Fibroblast of skin of back (primary cell): ENCODE results near the gene ZDHHC4. TPM values are rescaled to one million over a fixed set of nuclear protein-coding genes. Genes with fewer than 3 reads are reported as not detected.

Source experiments
- DNase-seq: peaks from one replicate; pipeline ENCODE4 v3.0.0-alpha.2; 2013
- polyA plus RNA-seq, 2 experiments: library from polyadenylated mRNA; unstranded; fragments of 120-200 nt; gene quantifications; one replicate each; pipeline ENCODE4 v1.2.1, GENCODE V29; 2013; ENCODE audit not compliant: insufficient read length in 2 of 2

ZDHHC4 gene
- 34.3 TPM for polyA plus RNA-seq (2013, experiment 1 of 2; ENCODE audit: insufficient read length)
- polyA plus RNA-seq (2013, experiment 2 of 2; ENCODE audit: insufficient read length) = 43.9 TPM

DNA sequence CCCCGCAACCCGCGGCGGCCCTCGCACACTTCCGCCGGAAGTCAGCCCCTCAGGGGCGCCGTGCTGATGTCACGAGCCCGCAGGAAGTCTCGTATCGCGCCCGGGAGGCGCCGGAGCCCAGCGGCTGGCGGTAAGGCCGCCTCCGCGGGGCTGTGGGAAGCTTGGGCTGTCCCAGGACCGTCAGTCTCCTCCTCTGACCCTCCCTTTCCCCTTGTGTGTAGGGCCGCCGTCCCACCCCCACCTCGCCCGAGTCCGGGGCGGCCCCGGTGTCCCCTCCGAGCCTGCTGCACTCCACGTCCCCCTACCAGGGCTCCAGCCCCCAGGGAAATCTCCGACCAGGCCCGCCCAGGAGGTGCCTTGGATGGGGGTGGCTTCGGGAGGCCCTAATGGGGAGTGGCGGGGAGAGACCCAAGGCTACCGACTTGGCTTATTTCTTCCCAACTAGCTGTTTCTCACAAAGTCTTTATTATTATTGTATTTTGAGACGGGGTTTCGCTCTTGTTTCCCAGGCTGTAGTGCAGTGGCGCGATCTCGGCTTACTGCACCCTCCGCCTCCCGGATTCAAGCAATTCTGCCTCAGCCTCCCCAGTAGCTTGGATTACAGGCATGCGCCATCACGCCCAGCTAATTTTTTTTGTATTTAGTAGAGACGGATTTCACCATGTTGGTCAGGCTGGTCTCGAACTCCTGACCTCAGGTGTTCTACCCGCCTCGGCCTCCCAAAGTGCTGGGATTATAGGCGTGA is at the start of gene ZDHHC4:
ZDHHC4 (plus strand) TSS at position 86 of the 745 bp plus-strand sequence. CDS start 3,108 bp downstream, outside the sequence.
- DNase-seq = peak; percentile 90

DNA sequence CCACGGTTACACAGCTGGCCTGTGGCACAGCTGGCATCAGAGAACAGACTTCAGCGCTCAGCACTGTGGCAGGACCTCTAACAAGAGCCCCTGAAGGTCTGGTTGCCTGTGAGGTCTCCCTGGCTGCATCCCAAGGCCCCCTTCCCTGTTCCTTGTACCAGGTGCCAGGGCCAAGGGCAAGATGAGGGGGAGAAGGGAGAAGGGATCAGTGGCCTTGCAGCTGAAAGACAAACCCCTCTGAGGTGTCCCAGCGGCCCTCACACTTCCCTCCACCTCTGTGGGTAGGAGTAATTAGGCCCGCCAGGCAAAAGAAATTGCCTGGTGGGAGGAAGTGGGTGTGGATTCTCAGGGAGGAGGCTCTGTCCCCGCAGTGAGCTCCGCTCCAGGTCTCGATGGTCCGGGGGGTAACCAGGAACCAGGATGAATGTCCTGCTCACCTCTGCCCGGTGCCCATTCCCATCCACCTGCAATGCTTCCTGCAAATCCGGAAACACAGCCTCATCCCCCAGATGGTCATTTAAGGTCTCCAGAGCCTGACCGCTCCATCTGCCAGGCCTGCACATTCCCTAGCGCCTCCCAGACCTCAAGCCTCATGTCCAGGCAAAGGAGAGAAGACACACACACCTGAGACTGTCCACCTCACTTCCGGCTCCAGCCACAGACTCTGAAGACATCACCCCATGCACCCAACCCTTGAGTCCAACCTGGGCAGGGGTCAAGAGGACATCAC is 48.7 kb upstream of the ZDHHC4 start:
- DNase-seq = no peak

DNA sequence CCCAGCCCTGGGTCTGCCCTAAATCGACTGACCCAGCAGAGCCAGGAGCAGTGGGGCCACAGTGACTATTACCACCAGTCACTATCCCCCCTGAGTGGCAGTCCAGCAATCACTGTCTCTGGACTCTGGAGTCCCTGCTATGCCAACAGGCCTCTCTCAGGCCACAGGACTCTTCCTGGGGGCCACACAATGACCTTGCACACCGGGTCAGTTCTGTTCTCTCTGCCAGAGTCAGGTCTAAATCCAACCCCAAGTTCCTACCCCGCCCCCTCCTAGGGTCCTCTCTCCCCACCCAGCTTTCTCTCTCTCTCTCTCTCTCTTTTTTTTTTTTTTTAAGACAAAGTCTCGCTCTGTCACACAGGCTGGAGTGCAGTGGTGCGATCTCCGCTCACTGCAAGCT is 47.6 kb upstream of the ZDHHC4 start:
- DNase-seq = no peak

GRCh38 chr7:6530626-6531491 is 46.4 kb upstream of the ZDHHC4 start:
- DNase-seq = no peak

DNA sequence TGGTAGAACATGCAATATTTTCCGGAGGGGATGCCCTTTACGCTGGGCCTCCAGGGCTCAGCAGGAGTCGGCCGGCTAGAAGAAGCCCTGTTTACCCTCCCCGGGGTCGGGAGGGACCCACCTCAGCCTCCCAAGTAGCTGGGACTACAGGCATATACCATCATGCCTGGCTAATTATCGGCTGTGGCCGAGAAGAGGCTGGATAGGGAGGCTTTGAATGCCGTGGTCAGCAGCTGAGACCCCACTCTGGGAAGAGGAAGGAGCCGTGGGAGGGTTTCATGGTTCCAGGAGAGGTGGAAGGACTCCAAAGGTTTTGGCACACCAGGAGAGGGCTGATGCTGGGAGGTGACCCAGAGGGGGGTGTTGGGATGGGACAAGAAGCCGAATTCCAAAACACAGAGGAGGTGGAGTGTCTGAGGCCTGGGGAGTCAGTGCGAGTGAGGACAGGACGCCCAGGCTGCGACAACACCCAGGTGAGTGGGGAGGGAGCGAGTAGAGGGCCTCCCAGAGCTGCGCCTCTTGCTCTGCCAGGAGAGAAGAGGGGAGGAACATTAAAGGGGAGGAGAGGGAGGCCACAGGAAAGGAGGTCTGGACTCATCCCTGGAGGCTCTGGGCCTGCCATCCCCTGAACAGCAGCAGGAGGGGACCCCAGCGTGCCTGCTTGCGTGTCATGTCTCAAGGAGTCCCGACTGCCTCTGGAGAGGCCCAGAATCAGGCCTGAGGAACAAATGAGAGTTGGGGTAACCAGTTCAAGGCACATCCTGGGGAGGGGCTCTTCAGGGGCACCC is 45.6 kb upstream of the ZDHHC4 start:
- no peak for DNase-seq

DNA sequence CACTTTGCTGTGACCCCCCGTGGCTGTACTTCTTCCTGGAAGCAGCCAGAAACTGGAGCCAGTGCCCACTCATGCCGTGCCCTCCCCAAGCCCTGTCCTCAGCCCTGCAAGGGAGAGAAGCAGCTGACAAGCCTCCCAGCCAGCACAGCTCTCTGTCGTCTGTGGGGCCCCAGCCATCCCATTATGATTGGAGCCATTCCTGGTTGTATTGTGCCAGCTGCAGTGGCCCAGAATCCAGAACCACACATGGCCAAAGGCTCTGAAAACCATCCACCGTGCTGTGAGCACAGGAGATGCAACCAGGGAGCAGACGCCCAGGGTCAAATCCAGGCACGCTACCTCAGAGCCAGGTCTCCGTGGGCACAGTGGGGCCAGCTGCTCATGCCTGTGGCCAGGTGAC is 44.7 kb upstream of the ZDHHC4 start:
- DNase-seq = no peak

DNA sequence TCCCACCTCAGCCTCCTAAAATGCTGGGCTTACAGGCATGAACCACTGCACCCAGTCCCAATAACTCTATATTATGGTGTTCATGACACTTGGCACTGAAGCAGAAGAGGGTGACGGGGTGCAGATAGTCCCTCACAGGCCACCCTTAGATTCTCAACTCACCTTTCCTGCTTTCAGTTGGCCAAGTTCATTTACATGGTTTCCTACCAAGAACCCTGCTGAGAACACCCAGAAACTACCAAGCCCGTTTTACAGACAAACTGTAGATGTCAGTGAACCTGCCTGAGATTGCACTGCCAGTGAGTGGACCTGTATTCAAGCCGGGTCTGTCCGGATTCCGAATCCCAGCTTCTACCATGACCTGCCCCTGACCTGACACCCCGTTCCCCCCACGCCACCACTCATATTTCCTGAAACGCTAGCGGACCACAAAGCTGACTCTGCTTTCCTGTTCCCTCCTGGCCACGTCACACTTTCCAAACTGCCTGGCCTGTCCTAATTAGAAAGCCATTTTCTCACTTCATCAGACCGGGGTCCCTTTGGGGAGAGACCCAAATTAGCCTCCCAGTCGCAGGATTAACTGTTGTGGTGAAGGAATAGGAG is 43.3 kb upstream of the ZDHHC4 start:
- no peak for DNase-seq

GRCh38 chr7:6536262-6537260 is 40.7 kb upstream of the ZDHHC4 start:
- no peak for DNase-seq

DNA sequence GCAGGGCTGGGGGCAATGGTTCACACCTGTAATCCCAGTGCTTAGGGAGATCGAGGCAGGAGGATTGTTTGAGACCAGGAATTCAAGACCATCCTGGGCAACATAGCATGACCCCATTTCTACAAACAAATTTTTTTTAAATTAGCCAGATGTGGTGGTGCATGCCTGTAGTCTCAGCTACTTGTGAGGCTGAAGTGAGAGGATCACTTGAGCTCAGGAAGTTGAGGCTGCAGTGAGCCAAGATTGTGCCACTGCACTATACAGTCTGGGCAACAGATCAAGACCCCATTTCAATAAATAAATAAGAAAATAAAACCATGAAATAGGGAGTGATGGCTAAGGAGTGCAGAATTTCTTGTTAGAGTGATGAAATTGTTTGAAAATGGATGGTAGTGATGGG is 34.9 kb upstream of the ZDHHC4 start:
- DNase-seq = no peak

GRCh38 chr7:6545398-6546126 is 31.7 kb upstream of the ZDHHC4 start:
- no peak for DNase-seq

GRCh38 chr7:6546498-6547251 is 30.6 kb upstream of the ZDHHC4 start:
- no peak for DNase-seq

GRCh38 chr7:6547400-6547799 is 29.9 kb upstream of the ZDHHC4 start:
- no peak for DNase-seq

- no peak for DNase-seq
Observed at GRCh38 chr7:6551016-6551511, 26.2 kb upstream of the ZDHHC4 start, which contains the start of gene GRID2IP. Gene GRID2IP, minus strand, starts transcription at chr7:6551461. Its CDS starts 25 bp downstream, at chr7:6551436.

DNA sequence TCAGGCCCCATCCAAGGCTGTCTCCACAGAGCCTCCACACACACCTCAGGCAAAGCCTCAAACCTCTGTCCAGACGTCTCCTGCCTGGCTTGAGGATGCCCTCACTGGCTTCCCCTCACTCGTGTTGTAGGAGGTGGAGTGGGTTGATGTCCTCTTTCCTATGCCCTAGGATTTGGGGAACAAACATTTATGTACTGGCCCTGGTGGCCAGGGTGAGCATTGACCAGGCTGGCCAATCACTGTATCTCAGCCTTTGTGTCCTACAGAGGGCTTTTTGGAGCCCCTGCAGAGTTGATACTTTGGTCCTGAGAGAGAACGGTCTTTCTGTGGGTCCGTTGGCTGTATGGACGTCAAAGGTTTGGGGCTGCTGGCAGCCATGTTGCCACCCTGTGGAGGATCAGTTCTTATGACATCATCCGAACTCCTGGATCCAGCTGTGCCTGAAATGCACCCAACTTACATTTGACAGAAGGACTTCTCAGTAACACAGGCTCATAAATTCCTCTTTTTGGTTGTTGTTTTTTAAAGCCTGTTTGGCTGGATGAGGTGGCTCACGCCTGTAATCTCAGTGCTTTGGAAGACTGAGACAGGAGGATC is 23.7 kb upstream of the ZDHHC4 start:
- no peak for DNase-seq

DNA sequence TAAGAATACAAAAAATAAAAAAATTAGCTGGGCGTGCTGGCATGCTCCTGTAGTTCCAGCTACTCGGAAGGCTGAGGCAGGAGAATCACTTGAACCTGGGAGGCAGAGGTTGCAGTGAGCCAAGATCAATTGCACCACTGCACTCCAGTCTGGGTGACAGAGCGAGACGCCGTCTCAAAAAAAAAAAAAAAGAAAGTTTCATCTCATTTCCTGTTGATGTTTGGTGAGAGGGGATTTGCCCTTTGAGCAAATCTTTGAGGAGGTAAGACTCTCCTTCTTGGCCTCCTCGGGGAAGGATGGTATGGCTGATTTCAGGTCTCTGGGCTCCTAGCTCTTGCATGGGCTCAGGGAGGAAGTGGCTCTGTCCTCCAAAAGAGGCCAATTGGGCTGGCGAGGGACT is 22.4 kb upstream of the ZDHHC4 start:
- DNase-seq = no peak

GRCh38 chr7:6556196-6556595 is 21.1 kb upstream of the ZDHHC4 start:
- DNase-seq = no peak

GRCh38 chr7:6558837-6559236 is 18.4 kb upstream of the ZDHHC4 start:
- DNase-seq = peak; percentile 49

GRCh38 chr7:6559896-6560295 is 17.4 kb upstream of the ZDHHC4 start:
- no peak for DNase-seq
